ENCODE results near the gene RGS3.
"Not testable (repeated sequence)": the region's sequence is repeated elsewhere in the genome, so short reads cannot be mapped to it uniquely, and the experiment has no call there.

RGS3 gene

DNA sequence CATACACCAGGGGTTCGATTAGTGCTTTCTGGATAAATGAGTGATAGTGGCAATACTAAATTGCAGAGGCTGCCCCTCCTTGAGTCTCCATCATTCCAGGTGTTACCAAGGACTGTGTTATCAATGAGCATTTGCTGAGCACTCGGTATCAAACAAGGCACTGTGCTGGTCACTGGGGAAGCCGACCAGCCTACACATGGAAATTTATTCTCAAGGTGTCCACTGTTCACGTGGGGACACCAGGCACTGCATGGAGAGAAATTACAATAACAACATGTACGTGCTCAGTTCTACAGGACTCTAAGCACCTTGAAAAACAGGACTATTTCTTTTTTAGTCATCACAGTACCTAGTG, 22.2 kb downstream of the RGS3 start:
- H3K4me3 ChIP-seq (ENCODE audit: low read length), result no peak overlapping the region
- no peak for DNase-seq (ENCODE audit: low read depth, low spot score)
- no peak overlapping the region for H3K27ac ChIP-seq (ENCODE audit: low read length)
- no peaks in the 10 kb centered on the region for H3K27me3 ChIP-seq (ENCODE audit: control insufficient read depth, insufficient read depth, low read length)
- no CpG with 5 or more reads among the region's 5 CpGs for WGBS (ENCODE audit: insufficient coverage, insufficient read length)
- no peaks in the 10 kb centered on the region for H3K9me3 ChIP-seq (ENCODE audit: control insufficient read depth, insufficient read depth, low read length)
- H3K36me3 ChIP-seq (ENCODE audit: control insufficient read depth, insufficient read depth, low read length), result no peaks in the 10 kb centered on the region
- no peaks in the 10 kb centered on the region for H3K4me1 ChIP-seq (ENCODE audit: control insufficient read depth, insufficient read depth, low read length)

DNA sequence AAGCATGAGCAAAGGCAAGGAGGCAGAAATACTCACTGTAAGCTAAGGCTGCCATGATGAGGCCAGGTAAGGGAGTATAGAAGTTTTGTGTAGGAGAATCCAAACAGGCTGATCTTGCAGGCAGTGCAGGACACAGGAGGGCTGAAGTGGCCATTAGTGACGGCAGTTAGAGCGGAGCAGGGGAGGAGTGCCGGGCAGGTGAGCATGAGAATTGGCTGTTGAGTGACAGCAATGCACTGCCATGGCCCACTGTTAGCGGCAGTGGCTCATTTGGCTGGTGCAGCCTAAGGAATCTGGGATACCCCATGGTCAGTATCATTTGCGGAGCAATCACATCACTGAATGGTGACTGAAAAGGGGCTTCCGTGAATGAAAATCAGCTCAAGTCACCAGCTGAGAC, 22.8 kb downstream of the RGS3 start:
- Histone ChIP-seq H3K4me1 (ENCODE audit: control insufficient read depth, insufficient read depth, low read length) (no peaks in the 10 kb centered on the region), H3K27ac (ENCODE audit: low read length) (no peak overlapping the region), H3K27me3 (ENCODE audit: control insufficient read depth, insufficient read depth, low read length) (no peaks in the 10 kb centered on the region), H3K9me3 (ENCODE audit: control insufficient read depth, insufficient read depth, low read length) (no peaks in the 10 kb centered on the region), H3K4me3 (ENCODE audit: low read length) (no peak overlapping the region), H3K36me3 (ENCODE audit: control insufficient read depth, insufficient read depth, low read length) (no peaks in the 10 kb centered on the region)
- WGBS (ENCODE audit: insufficient coverage, insufficient read length), result no CpG with 5 or more reads among the region's 6 CpGs
- no peak for DNase-seq (ENCODE audit: low read depth, low spot score)

GRCh38 chr9:113488071-113488470, 24.5 kb downstream of the RGS3 start:
- no peak for DNase-seq (ENCODE audit: low read depth, low spot score)
- Histone ChIP-seq H3K9me3 (ENCODE audit: control insufficient read depth, insufficient read depth, low read length) (no peaks in the 10 kb centered on the region), H3K36me3 (ENCODE audit: control insufficient read depth, insufficient read depth, low read length) (no peaks in the 10 kb centered on the region), H3K27me3 (ENCODE audit: control insufficient read depth, insufficient read depth, low read length) (no peaks in the 10 kb centered on the region), H3K4me3 (ENCODE audit: low read length) (no peak overlapping the region), H3K4me1 (ENCODE audit: control insufficient read depth, insufficient read depth, low read length) (0 out of 2 replicates have a peak, but pooled peaks cover 2% of the 10 kb centered on the region), H3K27ac (ENCODE audit: low read length) (no peak overlapping the region)
- WGBS (ENCODE audit: insufficient coverage, insufficient read length), result no CpG with 5 or more reads among the region's 4 CpGs

- no peaks in the 10 kb centered on the region for H3K36me3 ChIP-seq (ENCODE audit: control insufficient read depth, insufficient read depth, low read length)
- H3K27me3 ChIP-seq (ENCODE audit: control insufficient read depth, insufficient read depth, low read length), result no peaks in the 10 kb centered on the region
- H3K9me3 ChIP-seq (ENCODE audit: control insufficient read depth, insufficient read depth, low read length), result no peaks in the 10 kb centered on the region
- H3K4me3 ChIP-seq (ENCODE audit: low read length), result no peak overlapping the region
- no peak overlapping the region for H3K27ac ChIP-seq (ENCODE audit: low read length)
- no peak for DNase-seq (ENCODE audit: low read depth, low spot score)
- H3K4me1 ChIP-seq (ENCODE audit: control insufficient read depth, insufficient read depth, low read length), result 0 out of 2 replicates have a peak, but pooled peaks cover 2% of the 10 kb centered on the region
- no CpG with 5 or more reads among the region's 12 CpGs for WGBS (ENCODE audit: insufficient coverage, insufficient read length)
These were observed 25.0 kb downstream of the RGS3 start for GRCh38 chr9:113488490-113488889.

DNA sequence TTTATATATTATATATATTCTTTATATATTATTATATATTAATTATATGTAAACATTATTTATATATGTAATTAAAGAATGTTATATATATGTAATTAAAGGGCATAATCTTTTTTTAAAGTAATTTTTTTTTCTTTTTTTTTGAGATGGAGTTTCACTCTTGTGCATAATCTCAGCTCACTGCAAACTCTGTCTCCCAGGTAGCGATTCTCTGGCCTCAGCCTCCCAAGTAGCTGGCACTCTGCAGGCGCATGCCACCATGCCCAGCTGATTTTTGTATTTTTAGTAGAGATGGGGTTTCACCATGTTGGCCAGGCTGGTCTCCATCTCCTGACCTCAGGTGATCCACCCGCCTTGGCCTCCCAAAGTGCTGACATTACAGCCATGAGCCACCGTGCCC, 27.6 kb downstream of the RGS3 start:
- H3K27me3 ChIP-seq (ENCODE audit: control insufficient read depth, insufficient read depth, low read length); DNase-seq (ENCODE audit: low read depth, low spot score); H3K27ac ChIP-seq (ENCODE audit: low read length); H3K4me1 ChIP-seq (ENCODE audit: control insufficient read depth, insufficient read depth, low read length); H3K4me3 ChIP-seq (ENCODE audit: low read length); H3K36me3 ChIP-seq (ENCODE audit: control insufficient read depth, insufficient read depth, low read length); H3K9me3 ChIP-seq (ENCODE audit: control insufficient read depth, insufficient read depth, low read length): not testable (repeated sequence)
- WGBS (ENCODE audit: insufficient coverage, insufficient read length), result no CpG with 5 or more reads among the region's 4 CpGs

DNA sequence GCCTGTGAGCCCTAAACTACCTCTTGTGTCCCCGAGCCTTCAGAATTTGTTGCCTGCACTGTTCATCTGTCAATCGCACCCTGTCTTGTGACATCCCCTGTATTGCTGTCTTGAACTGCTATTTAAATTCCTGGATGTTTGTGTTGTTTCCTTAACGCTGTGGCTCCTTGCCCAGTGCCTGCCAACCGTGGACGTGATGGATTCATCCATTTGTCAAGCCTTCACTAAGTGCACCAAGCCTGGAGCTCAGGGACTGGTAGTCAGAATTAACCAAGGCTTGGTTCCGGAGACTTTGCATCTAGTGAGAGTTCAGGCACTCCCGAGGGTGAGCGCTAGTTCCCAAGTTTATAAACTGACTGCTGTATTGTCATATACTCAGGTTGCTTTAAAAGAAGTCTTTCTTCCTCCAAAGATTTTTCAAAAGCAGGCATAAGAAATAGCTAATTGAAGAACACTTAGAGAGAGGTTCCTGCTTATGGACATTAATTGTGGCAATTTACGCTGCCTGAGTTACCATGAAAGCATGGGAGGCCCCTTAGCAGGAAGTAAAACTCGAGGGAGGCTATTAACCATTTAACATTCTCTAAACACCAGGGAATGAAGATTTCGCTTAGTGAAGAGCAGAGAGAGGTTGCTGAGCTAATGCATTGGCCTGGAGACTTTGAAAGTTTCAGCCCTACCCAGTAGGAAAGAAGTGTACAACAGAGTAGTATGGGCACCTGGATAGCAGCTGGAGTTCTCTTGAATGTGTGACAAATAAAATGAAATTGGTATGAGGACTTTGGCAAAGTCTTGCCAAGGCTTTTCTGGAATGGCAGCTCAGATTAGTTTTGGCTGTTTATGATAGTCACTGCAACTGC, 29.0 kb downstream of the RGS3 start:
- no peak overlapping the region for H3K4me3 ChIP-seq (ENCODE audit: low read length)
- no peak overlapping the region for H3K27ac ChIP-seq (ENCODE audit: low read length)
- no peak for DNase-seq (ENCODE audit: low read depth, low spot score)
- no peaks in the 10 kb centered on the region for H3K9me3 ChIP-seq (ENCODE audit: control insufficient read depth, insufficient read depth, low read length)
- H3K4me1 ChIP-seq (ENCODE audit: control insufficient read depth, insufficient read depth, low read length), result 0 out of 2 replicates have a peak, but pooled peaks cover 2% of the 10 kb centered on the region
- H3K36me3 ChIP-seq (ENCODE audit: control insufficient read depth, insufficient read depth, low read length), result no peaks in the 10 kb centered on the region
- no peaks in the 10 kb centered on the region for H3K27me3 ChIP-seq (ENCODE audit: control insufficient read depth, insufficient read depth, low read length)
- WGBS (ENCODE audit: insufficient coverage, insufficient read length), result no CpG with 5 or more reads among the region's 11 CpGs

DNA sequence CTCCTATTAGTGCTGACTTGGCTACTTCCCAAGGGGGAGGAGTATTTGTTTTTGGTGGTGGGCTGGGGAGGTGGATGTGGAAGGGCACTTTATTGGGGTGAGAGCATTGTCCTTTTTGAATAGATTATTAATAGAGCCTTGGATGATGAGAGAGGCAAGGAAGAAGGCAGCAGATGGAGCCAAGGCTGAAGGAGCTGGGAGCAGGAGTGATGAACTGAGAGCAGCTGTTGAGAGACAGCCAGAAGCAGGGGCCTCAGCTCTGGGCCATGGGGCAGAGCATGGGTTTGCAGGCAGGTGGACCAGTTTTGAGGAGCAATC, 29.6 kb downstream of the RGS3 start:
- H3K36me3 ChIP-seq (ENCODE audit: control insufficient read depth, insufficient read depth, low read length), result no peaks in the 10 kb centered on the region
- H3K4me1 ChIP-seq (ENCODE audit: control insufficient read depth, insufficient read depth, low read length), result 0 out of 2 replicates have a peak, but pooled peaks cover 2% of the 10 kb centered on the region
- DNase-seq (ENCODE audit: low read depth, low spot score), result no peak
- H3K27ac ChIP-seq (ENCODE audit: low read length), result no peak overlapping the region
- no peaks in the 10 kb centered on the region for H3K27me3 ChIP-seq (ENCODE audit: control insufficient read depth, insufficient read depth, low read length)
- no peaks in the 10 kb centered on the region for H3K9me3 ChIP-seq (ENCODE audit: control insufficient read depth, insufficient read depth, low read length)
- H3K4me3 ChIP-seq (ENCODE audit: low read length), result no peak overlapping the region

DNA sequence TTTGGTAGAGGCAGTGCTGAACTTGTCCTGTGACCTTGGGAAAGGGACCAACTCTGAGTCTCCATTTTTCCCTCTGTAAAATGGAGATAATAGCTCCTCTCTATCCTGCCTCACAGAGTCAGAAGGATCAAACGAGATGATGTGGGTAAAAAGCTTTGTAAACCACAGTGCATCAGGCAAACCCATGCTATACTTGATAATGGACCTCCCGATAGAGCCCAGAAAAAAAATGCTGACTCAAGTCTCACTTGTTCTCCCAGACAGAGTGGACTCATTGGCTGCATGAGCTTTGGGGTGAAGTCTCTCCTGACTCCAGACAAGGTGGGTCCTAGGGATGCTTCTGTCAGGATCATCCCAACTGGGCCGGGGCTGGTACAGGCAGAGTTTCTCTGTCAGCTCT, 32.0 kb downstream of the RGS3 start:
- no peaks in the 10 kb centered on the region for H3K27me3 ChIP-seq (ENCODE audit: control insufficient read depth, insufficient read depth, low read length)
- H3K4me1 ChIP-seq (ENCODE audit: control insufficient read depth, insufficient read depth, low read length), result 0 out of 2 replicates have a peak, but pooled peaks cover 2% of the 10 kb centered on the region
- H3K36me3 ChIP-seq (ENCODE audit: control insufficient read depth, insufficient read depth, low read length), result no peaks in the 10 kb centered on the region
- no peak overlapping the region for H3K27ac ChIP-seq (ENCODE audit: low read length)
- DNase-seq (ENCODE audit: low read depth, low spot score), result no peak
- no peak overlapping the region for H3K4me3 ChIP-seq (ENCODE audit: low read length)
- WGBS (ENCODE audit: insufficient coverage, insufficient read length), result no CpG with 5 or more reads among the region's 3 CpGs
- H3K9me3 ChIP-seq (ENCODE audit: control insufficient read depth, insufficient read depth, low read length), result no peaks in the 10 kb centered on the region

GRCh38 chr9:113497051-113497450, 33.5 kb downstream of the RGS3 start:
- Histone ChIP-seq H3K27me3 (ENCODE audit: control insufficient read depth, insufficient read depth, low read length) (no peaks in the 10 kb centered on the region), H3K4me1 (ENCODE audit: control insufficient read depth, insufficient read depth, low read length) (peaks cover 8% of the 10 kb centered on the region), H3K36me3 (ENCODE audit: control insufficient read depth, insufficient read depth, low read length) (no peaks in the 10 kb centered on the region), H3K27ac (ENCODE audit: low read length) (no peak overlapping the region), H3K4me3 (ENCODE audit: low read length) (no peak overlapping the region), H3K9me3 (ENCODE audit: control insufficient read depth, insufficient read depth, low read length) (no peaks in the 10 kb centered on the region)
- no peak for DNase-seq (ENCODE audit: low read depth, low spot score)
- no CpG with 5 or more reads among the region's 9 CpGs for WGBS (ENCODE audit: insufficient coverage, insufficient read length)

- Histone ChIP-seq H3K36me3 (ENCODE audit: control insufficient read depth, insufficient read depth, low read length) (no peaks in the 10 kb centered on the region), H3K27ac (ENCODE audit: low read length) (no peak overlapping the region), H3K4me1 (ENCODE audit: control insufficient read depth, insufficient read depth, low read length) (peaks cover 11% of the 10 kb centered on the region), H3K27me3 (ENCODE audit: control insufficient read depth, insufficient read depth, low read length) (no peaks in the 10 kb centered on the region), H3K9me3 (ENCODE audit: control insufficient read depth, insufficient read depth, low read length) (no peaks in the 10 kb centered on the region), H3K4me3 (ENCODE audit: low read length) (no peak overlapping the region)
- 100% methylated on average over 4 of the region's 10 CpGs for WGBS (ENCODE audit: insufficient coverage, insufficient read length)
- DNase-seq (ENCODE audit: low read depth, low spot score), result no peak
These were observed 35.8 kb downstream of the RGS3 start for GRCh38 chr9:113499153-113499875.

Measured in iPS DF 6.9 (cell line).